A549 (cell line): ENCODE data around the gene AP3D1.

Experiments
- BHLHE40 ChIP-seq: IDR thresholded peaks from 2 replicates; pipeline ENCODE4 v1.6.1; 2012; ENCODE audit warnings: low read depth, low read length, inconsistent platforms
- CTCF ChIP-seq: fragments of >200 bp; sonication (Bioruptor Twin); formaldehyde crosslinking; IDR thresholded peaks from 3 replicates; pipeline ENCODE4 v1.5.1; 2016
- EHMT2 ChIP-seq: fragments of 200-600 bp; sonication (generic); IDR thresholded peaks from 2 replicates; pipeline ENCODE4 v1.6.1; 2016; ENCODE audit warnings: antibody characterized with exemption, low read depth, mild to moderate bottlenecking, moderate library complexity
- EP300 ChIP-seq, 2 experiments: fragments of >200 bp; sonication (Bioruptor Twin); formaldehyde crosslinking; IDR thresholded peaks; 2 replicates in 1 of 2; 3 replicates in 1 of 2; pipeline ENCODE4 v1.6.1; 2016 to 2017
- ESRRA ChIP-seq: fragments of 150-350 bp; IDR thresholded peaks from 2 replicates; pipeline ENCODE4 v1.6.1; 2014; ENCODE audit warnings: mild to moderate bottlenecking, low read length, borderline replicate concordance
- FOSL2 ChIP-seq, 2 experiments: fragments of 450-650 bp in 1 of 2; fragments of >200 bp in 1 of 2; sonication (Bioruptor Twin) in 1 of 2; formaldehyde crosslinking; IDR thresholded peaks; 2 replicates each; pipeline versions ENCODE4 v1.5.0 to v1.6.1; 2016 to 2020; ENCODE audit warnings: mild to moderate bottlenecking in 1 of 2, moderate library complexity in 1 of 2
- MAFK ChIP-seq: fragments of 450-650 bp; IDR thresholded peaks from 2 replicates; pipeline ENCODE4 v1.6.1; 2014; ENCODE audit not compliant: partially characterized antibody
- MAX ChIP-seq: IDR thresholded peaks from 2 replicates; pipeline ENCODE4 v1.6.1; 2012
- MYC ChIP-seq: IDR thresholded peaks from 2 replicates; pipeline ENCODE4 v1.6.1; 2012; ENCODE audit warnings: mild to moderate bottlenecking, inconsistent platforms, low read length, improper control_type of control experiment, borderline replicate concordance
- POLR2A ChIP-seq: IDR thresholded peaks from 2 replicates; pipeline ENCODE4 v1.6.1; 2012; ENCODE audit warnings: mild to moderate bottlenecking, low read length
- RNF2 ChIP-seq: fragments of 200-600 bp; sonication (generic); IDR thresholded peaks from 2 replicates; pipeline ENCODE4 v1.6.1; 2016; ENCODE audit warnings: low read depth, mild to moderate bottlenecking, antibody characterized with exemption, moderate library complexity, borderline replicate concordance
- ZSCAN20 ChIP-seq: fragments of 250-450 bp; sonication (Bioruptor Pico); IDR thresholded peaks from 2 replicates; pipeline ENCODE4 v1.8.0; 2022; ENCODE audit warnings: mild to moderate bottlenecking, moderate library complexity

GRCh38 chr19:2129022-2129421 lies 22.3 kb downstream of the AP3D1 start:
- no peak for TF ChIP-seq POLR2A
- TF ChIP-seq MYC = no peak
- no peak for TF ChIP-seq CTCF
- no peak for TF ChIP-seq FOSL2 (IDR thresholded peaks at IDR 0.05)
- no peak for TF ChIP-seq FOSL2 (CRISPR knock-in tag; IDR thresholded peaks at IDR 0.05)
- no peak for TF ChIP-seq EHMT2
- no peak for TF ChIP-seq RNF2
- TF ChIP-seq BHLHE40 = no peak
- TF ChIP-seq ESRRA = no peak
- TF ChIP-seq MAX = no peak
- no peak for TF ChIP-seq EP300 (IDR thresholded peaks at IDR 0.05)
- no peak for TF ChIP-seq ZSCAN20 (CRISPR knock-in tag)
- no peak for TF ChIP-seq MAFK
